Activated CD4-positive, alpha-beta T cell treated with anti-CD3 and anti-CD28 coated beads for 36 hours (primary cell): ENCODE results near the gene ANKRD9. TPM values are rescaled to one million over a fixed set of nuclear protein-coding genes. Genes with fewer than 3 reads are reported as not detected.
A peak's percentile ranks its signal among the peaks of the same experiment; 100 is the strongest.

Source experiments
- ATAC-seq: fragments of 200-7000 bp; cut with Tn5 transposase; one replicate; pipeline ENCODE4 v1.10.0; 2021; ENCODE audit warnings: mild to moderate bottlenecking, moderate library complexity
- CTCF ChIA-PET: fragments of 350-600 bp; sonication (Branson Sonifier 250); formaldehyde crosslinking; loops from one replicate; lab custom pipeline; 2021; ENCODE audit warnings: antibody characterized with exemption; lab: Charles Lee
- POLR2A ChIA-PET: fragments of 350-600 bp; sonication (Branson Sonifier 250); formaldehyde crosslinking; loops from one replicate; lab custom pipeline; 2021; ENCODE audit warnings: antibody characterized with exemption, inconsistent platforms; lab: Charles Lee
- DNase-seq: peaks from one replicate; pipeline ENCODE4 v3.0.0-alpha.2; 2020
- H3K27ac Mint-ChIP-seq: one replicate; pipeline ENCODE4 v1.8.0; 2021; ENCODE audit warnings: mixed read lengths
- H3K27me3 Mint-ChIP-seq: one replicate; pipeline ENCODE4 v1.8.0; 2021; ENCODE audit warnings: mixed read lengths
- H3K36me3 Mint-ChIP-seq: one replicate; pipeline ENCODE4 v1.8.0; 2021; ENCODE audit warnings: low read depth, mixed read lengths
- H3K4me1 Mint-ChIP-seq: one replicate; pipeline ENCODE4 v1.8.0; 2021; ENCODE audit warnings: mixed read lengths
- H3K4me3 Mint-ChIP-seq: one replicate; pipeline ENCODE4 v1.8.0; 2021; ENCODE audit warnings: mild to moderate bottlenecking, moderate library complexity, mixed read lengths
- H3K9me3 Mint-ChIP-seq: one replicate; pipeline ENCODE4 v1.8.0; 2021; ENCODE audit warnings: low read depth, mixed read lengths
- intact Hi-C, 2 experiments: fragments of 100-400 bp; cut with DNase I in 1 of 2; cut with micrococcal nuclease in 1 of 2; formaldehyde crosslinking; loops; one replicate each; pipeline versions ENCODE4 v1.14.2 to v1.15.1; 2022 to 2024; cut with DNase I, micrococcal nuclease
- total RNA-seq, 2 experiments: library from RNA; stranded (reverse); gene quantifications; one replicate each; pipeline ENCODE4 v1.2.3, GENCODE V29; 2021

The ANKRD9 gene
- total RNA-seq, 2 experiments from 2014 or later = 4.8 to 9.3 TPM

DNA sequence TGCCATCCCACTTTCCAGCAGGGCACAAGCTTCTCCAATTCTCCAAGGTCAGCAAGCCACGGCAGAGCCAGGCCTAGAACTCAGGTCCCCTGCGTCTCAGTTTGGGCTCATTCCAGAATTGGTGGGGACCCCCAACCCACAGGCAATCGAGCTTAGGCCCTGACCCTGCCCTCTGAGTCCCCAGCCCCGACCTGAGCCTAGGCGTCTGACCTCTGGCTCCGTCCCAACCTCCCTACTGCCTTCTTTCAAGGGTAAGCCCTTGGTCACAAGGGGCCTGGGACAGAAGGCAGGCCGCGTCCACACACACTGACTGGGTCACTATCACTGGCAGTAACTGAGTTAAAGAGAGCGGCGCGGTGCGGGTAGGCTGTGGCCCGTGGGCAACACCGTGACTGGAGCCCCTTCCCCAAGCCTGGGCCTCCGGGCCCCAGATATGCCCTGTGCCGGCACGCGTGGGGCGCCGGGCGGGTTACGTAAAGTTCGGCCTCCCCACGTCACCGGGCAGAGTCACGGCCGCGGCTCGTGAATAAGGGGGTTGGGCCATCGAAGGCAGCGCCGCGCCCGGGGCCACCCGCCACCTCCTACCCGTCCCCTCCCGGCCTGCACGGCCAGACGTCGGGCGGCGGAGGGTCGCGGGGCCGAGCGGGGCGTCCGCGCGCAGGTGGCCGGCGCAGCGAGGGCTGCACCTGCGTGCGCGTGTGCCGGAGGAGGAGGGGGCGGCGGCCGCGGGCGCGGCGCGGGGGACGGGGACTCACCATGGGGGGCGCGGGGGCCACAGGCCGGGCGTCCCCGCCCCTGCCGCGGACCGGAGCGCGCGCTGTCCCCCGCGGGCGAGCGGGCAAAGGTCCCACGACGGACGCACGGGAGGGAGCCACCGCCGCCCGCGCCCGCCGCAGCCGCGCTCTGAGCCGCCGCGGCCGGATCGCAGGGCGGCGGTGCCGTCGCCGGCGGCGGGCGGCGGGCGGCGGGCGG is 516 bp downstream of the ANKRD9 start:
- DNase-seq (peak; percentile 53), ATAC-seq (no peak)
- ChIA-PET CTCF (interaction anchor here (0.7 to 1.7 kb wide), 7 partner anchors 9 to 549 kb away, joined by 3 to 9 read pairs (median 3); no protein-coding TSS in a partner anchor), POLR2A (interaction anchor here (1.1 kb wide), 1 partner anchor 16 kb away, joined by 4 read pairs; no protein-coding TSS in a partner anchor)
- peaks cover 3% of the 10 kb centered on the region for H3K36me3 Mint-ChIP-seq
- H3K4me1 Mint-ChIP-seq = peaks cover 16% of the 10 kb centered on the region
- H3K4me3 Mint-ChIP-seq = peak overlapping the region; percentile 63
- no peak overlapping the region for H3K27ac Mint-ChIP-seq
- H3K9me3 Mint-ChIP-seq = no peaks in the 10 kb centered on the region
- intact Hi-C loops = loop anchor here in 1 of 2 experiments (1.0 to 5.0 kb wide), 5 partner anchors 370 to 825 kb away; partner anchors contain the start of genes DYNC1H1, EIF5, HSP90AA1 and WDR20
- no peaks in the 10 kb centered on the region for H3K27me3 Mint-ChIP-seq

DNA sequence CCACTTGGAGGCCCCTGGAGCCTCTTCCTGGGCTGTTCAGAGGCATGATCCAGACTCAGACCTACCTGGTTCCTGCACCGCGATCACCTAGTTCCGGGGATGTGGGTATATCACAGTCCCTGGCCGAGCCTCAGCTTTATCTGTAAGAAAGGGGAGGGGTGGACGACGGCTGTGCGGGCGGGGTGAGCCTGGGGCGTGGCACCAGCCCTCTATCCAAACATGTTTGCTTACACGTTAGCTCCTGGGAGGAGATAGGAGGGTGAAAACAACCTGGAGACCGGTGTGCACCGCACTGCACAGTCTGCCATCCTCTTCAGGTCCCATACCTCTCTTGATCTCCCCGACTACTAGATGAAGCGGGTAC is 1.2 kb downstream of the ANKRD9 start:
- CTCF ChIA-PET = interaction anchor here (0.8 to 1.3 kb wide), 2 partner anchors 8 to 16 kb away, joined by 4 to 9 read pairs; no protein-coding TSS in a partner anchor
- no peak for ATAC-seq
- peaks cover 16% of the 10 kb centered on the region for H3K4me1 Mint-ChIP-seq
- DNase-seq = no peak
- no peaks in the 10 kb centered on the region for H3K9me3 Mint-ChIP-seq
- H3K27ac Mint-ChIP-seq = no peak overlapping the region
- intact Hi-C loops = loop anchor here in 1 of 2 experiments (2.0 to 5.0 kb wide), 2 partner anchors 370 to 546 kb away; partner anchors contain the start of genes DYNC1H1 and WDR20
- H3K4me3 Mint-ChIP-seq = peak overlapping the region; percentile 63
- H3K36me3 Mint-ChIP-seq = peaks cover 3% of the 10 kb centered on the region
- H3K27me3 Mint-ChIP-seq = no peaks in the 10 kb centered on the region
- POLR2A ChIA-PET = interaction anchor here (0.9 to 1.1 kb wide), 2 partner anchors 16 to 144 kb away, joined by 3 to 4 read pairs; no protein-coding TSS in a partner anchor

DNA sequence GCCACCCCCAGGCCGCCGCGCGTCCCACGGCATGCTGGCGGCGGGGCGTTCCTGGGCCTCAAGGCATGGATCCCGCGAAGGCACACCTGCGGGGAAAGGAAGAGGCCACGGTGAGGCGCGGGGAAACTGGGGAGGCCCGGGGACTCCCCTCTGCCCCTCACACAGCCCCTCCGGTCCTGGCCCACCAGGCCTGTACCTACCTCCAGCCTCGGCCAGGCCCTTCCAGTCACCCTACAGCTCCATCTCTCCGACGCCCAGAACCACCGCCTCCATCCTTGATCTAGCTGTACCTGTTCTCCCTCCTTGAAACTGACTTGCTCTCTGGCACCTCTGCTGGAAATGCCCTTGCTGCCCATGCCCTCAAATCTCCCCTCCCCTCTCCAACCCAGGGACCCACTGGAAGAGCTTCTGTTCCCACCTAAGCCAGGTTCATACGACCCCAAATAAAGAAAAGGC is 1.7 kb downstream of the ANKRD9 start:
- no peak overlapping the region for H3K27ac Mint-ChIP-seq
- H3K9me3 Mint-ChIP-seq = no peaks in the 10 kb centered on the region
- peak overlapping the region; percentile 63 for H3K4me3 Mint-ChIP-seq
- ChIA-PET POLR2A (interaction anchor here (0.9 to 1.1 kb wide), 2 partner anchors 17 to 143 kb away, joined by 3 to 4 read pairs; no protein-coding TSS in a partner anchor), CTCF (interaction anchor here (0.8 to 1.3 kb wide), 3 partner anchors 8 to 203 kb away, joined by 3 to 9 read pairs (median 4); partner anchors contain the start of gene MOK)
- peaks cover 3% of the 10 kb centered on the region for H3K36me3 Mint-ChIP-seq
- no peaks in the 10 kb centered on the region for H3K27me3 Mint-ChIP-seq
- peaks cover 16% of the 10 kb centered on the region for H3K4me1 Mint-ChIP-seq
- intact Hi-C loops = loop anchor here in 1 of 2 experiments (2.0 to 5.0 kb wide), 2 partner anchors 369 to 546 kb away; partner anchors contain the start of genes DYNC1H1 and WDR20
- ATAC-seq (no peak), DNase-seq (no peak)

DNA sequence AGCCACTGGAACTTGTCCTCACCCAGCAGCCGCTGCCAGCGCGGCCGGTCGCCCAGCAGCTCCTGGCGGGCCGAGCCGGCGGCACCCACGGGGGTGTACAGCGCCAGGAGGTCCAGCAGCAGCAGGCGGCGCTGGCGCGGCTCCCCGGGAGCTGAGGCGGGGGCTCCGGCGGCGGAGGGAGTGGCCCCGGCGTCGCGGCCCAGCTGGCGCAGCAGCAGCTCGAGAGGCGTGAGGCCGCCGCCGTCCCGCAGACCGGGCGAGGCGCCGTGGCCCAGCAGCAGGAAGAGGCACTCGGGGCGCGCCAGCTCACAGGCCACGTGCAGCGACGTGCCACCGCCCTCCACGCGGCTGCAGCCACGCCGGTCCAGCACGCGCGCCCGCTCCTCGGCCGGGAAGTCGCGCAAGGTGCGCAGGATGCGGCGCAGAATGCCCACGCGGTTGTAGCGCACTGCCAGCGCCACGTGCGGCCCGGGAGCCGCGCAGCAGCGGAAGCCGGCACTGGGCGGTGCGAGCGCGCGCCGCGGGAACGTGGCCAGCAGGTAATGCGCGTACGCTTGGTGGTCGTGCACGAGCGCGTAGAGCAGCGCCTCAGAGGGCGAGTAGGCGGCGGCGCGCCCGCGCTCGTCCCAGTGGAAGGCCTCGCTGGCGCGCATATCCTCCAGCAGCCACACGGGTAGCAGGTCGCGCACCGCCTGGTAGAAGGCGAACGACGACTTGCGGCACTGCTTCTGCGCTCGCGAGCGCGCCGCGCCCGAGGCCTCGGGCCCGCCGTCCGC is 2.3 kb downstream of the ANKRD9 start:
- ChIA-PET CTCF (interaction anchor here (0.8 to 1.3 kb wide), 2 partner anchors 17 to 202 kb away, joined by 3 to 9 read pairs; partner anchors contain the start of gene MOK), POLR2A (no interaction called here)
- Mint-ChIP-seq H3K4me1 (peaks cover 16% of the 10 kb centered on the region), H3K4me3 (no peak overlapping the region), H3K9me3 (no peaks in the 10 kb centered on the region), H3K27me3 (no peaks in the 10 kb centered on the region), H3K27ac (no peak overlapping the region), H3K36me3 (peaks cover 3% of the 10 kb centered on the region)
- intact Hi-C loops = loop anchor here in 1 of 2 experiments (5.0 kb wide), 1 partner anchor 545 kb away; the partner anchor contains the start of gene DYNC1H1
- peak; percentile 64 for DNase-seq
- no peak for ATAC-seq

DNA sequence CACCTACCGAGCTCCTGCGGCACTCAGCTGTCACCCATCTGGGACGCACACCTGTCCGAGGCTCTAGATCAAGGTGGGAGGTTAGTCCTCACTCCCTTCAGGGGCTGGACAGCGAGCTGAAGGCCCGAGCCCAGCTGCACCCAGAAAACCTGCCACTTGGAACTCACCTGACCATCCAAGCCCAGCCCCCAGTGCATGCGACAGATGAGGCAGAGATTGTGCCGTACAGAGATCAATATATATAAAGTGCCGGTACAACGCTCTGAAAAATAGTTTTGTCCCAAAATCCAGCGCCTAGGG is 3.0 kb downstream of the ANKRD9 start:
- ChIA-PET POLR2A (no interaction called here), CTCF (no interaction called here)
- ATAC-seq = no peak
- H3K36me3 Mint-ChIP-seq = peaks cover 3% of the 10 kb centered on the region
- no peak overlapping the region for H3K27ac Mint-ChIP-seq
- intact Hi-C loops = loop anchor here in 1 of 2 experiments (5.0 kb wide), 1 partner anchor 544 kb away; the partner anchor contains the start of gene DYNC1H1
- peaks cover 16% of the 10 kb centered on the region for H3K4me1 Mint-ChIP-seq
- no peaks in the 10 kb centered on the region for H3K27me3 Mint-ChIP-seq
- DNase-seq = no peak
- H3K9me3 Mint-ChIP-seq = no peaks in the 10 kb centered on the region
- no peak overlapping the region for H3K4me3 Mint-ChIP-seq

DNA sequence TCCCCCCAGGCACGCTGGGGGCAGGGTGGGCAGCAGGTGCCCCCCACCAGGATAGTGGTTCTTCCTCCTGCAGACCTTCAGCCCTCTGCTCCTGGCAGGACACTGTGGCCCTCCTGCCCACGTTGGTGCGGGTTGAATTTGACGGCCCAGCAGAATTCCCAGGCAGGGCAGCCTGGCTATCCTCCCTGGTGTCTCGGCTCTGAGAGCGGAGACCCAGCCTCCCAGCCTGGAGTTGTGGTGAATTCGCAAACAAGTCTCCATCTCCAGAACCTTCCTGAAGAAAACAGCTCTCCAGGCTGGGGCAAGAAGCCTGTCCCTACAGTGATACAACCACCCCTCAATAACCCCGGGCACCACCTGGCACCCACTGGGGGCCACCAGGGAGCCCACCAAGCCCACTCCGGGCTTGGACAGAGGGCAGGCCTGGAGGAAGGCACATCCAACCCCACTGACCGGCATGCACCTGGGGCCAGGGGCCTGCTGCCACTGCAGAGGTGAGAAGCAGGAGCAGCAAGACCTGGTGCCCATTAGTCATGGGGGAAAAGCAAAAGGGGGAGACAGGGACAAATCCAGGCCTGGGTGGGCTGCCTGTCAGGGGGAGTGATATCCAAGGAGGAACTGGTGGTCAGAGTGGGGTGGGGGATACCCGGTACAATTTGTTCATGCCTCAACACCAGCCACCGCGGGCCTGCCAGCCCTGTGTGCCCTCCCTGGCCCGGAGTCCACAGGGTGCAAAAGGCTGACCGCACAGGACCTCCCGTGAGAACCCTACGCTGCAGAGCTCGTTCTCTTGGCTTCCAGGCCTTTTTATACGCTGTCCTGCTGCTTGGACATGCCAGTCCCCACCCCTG is 3.6 kb downstream of the ANKRD9 start:
- CTCF ChIA-PET = no interaction called here
- H3K27me3 Mint-ChIP-seq = no peaks in the 10 kb centered on the region
- ATAC-seq = no peak
- intact Hi-C loops = loop anchor here in 1 of 2 experiments (5.0 kb wide), 1 partner anchor 544 kb away; the partner anchor contains the start of gene DYNC1H1
- POLR2A ChIA-PET = no interaction called here
- H3K9me3 Mint-ChIP-seq = no peaks in the 10 kb centered on the region
- DNase-seq = no peak
- peaks cover 3% of the 10 kb centered on the region for H3K36me3 Mint-ChIP-seq
- H3K4me3 Mint-ChIP-seq = no peak overlapping the region
- H3K27ac Mint-ChIP-seq = no peak overlapping the region
- H3K4me1 Mint-ChIP-seq = peaks cover 13% of the 10 kb centered on the region

DNA sequence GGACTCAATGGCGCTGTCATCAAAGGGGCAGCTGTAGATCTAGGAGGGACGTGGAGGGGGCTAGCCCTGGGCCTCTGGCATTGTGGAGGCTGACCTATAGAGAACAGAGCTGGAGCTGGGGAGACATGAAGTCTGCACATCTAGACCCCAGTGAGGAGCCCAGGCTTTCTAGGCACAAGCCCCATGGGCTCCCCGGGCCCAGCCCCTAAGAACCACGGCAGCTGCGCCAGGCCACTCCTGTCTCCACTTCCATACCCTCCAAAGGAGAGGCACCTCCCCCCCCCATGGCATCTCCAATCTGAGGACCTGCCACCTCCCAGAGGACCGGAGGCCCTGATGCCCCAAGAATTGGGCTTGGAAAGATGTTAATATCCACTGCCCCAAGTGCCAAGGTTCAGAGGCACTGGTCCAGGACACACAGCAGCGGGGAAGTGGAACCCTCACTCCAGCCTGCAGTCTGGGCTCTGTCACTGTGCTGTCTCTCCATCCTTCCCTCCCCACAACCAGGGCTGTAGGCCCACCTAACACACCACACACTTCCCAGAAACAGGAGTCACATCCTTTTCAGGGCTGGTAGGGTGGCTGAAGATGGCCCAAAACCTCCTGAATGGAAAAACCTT is 4.5 kb downstream of the ANKRD9 start:
- Mint-ChIP-seq H3K4me1 (peaks cover 11% of the 10 kb centered on the region), H3K27ac (no peak overlapping the region), H3K36me3 (peaks cover 3% of the 10 kb centered on the region), H3K4me3 (no peak overlapping the region), H3K27me3 (no peaks in the 10 kb centered on the region), H3K9me3 (no peaks in the 10 kb centered on the region)
- DNase-seq = no peak
- ChIA-PET POLR2A (no interaction called here), CTCF (interaction anchor here (0.6 to 0.7 kb wide), 2 partner anchors 601 to 836 kb away, joined by 3 read pairs; no protein-coding TSS in a partner anchor)
- intact Hi-C loops = loop anchor here in 1 of 2 experiments (5.0 kb wide), 1 partner anchor 543 kb away; the partner anchor contains the start of gene DYNC1H1
- no peak for ATAC-seq

DNA sequence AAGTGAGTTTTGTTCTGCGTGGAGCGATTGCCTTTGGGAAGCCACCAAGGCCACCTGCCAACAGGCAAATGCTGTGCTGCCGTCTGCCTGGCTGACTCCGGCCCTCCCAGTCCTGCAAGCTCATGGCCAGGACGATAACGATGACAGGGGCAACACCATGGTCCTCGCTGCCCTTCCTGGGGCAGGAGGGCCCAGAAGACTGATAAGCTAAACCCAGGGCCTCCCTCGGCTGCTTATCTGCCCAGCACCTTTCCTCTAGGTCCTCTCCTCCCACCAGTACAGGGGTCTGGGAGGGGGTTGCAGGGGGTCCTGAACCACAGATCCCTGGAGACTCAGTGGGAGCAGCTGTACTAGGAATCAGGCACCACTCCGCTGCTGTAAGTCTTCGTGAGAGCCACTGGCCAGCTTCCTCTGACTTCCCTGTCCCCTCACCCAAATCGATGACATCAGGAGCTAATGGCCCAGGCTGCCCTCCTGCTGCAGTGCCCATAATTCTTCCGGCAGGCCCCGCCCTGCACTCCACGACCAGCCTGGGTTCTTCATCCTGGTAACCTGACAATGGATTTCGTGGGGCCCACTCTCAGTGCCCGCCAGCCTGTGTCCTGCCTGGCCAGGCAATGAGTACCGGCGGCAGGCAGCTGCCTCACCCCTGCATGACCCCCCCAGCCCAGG is 5.1 kb downstream of the ANKRD9 start:
- H3K9me3 Mint-ChIP-seq = no peaks in the 10 kb centered on the region
- peaks cover 12% of the 10 kb centered on the region for H3K4me1 Mint-ChIP-seq
- intact Hi-C loops = no loop called here
- ChIA-PET CTCF (interaction anchor here (0.7 kb wide), 1 partner anchor 836 kb away, joined by 3 read pairs; no protein-coding TSS in a partner anchor), POLR2A (no interaction called here)
- H3K36me3 Mint-ChIP-seq = peaks cover 3% of the 10 kb centered on the region
- H3K27ac Mint-ChIP-seq = no peak overlapping the region
- ATAC-seq = no peak
- DNase-seq = no peak
- no peaks in the 10 kb centered on the region for H3K27me3 Mint-ChIP-seq
- no peak overlapping the region for H3K4me3 Mint-ChIP-seq

DNA sequence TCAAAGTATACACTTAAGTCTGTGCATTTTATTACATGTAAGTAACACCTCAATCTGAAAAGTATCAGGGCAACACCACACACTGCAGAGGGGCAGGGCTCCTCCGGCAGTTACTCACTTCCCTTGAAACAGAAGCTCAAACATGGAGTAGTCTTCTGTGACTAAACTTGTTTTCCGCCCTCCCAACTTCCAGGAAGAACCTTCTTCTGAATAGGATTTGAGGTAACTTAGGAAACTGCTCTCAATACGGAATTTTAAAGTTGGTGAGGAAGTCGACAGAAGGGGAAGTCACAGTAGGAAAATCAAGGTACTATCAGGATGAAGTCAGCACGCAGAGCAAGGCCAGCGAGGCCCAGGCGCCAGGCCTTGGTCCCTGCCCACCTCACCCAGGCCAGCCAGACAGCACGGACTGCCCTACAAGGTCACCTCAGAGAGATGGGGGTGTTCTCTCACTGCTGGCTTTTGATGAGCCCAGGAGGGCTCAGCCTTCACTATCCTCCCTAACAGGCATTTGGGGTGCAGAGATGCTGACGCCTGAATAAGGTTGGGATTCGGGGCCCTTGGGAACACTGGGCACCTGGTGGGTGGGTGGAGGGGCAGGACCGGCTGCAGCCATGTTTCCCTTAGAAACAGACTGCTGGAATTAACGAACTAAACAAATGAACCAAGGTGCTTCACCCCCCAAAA is 5.8 kb downstream of the ANKRD9 start:
- peaks cover 6% of the 10 kb centered on the region for H3K36me3 Mint-ChIP-seq
- peaks cover 11% of the 10 kb centered on the region for H3K4me1 Mint-ChIP-seq
- H3K9me3 Mint-ChIP-seq = no peaks in the 10 kb centered on the region
- no peak for ATAC-seq
- ChIA-PET POLR2A (no interaction called here), CTCF (interaction anchor here (0.7 kb wide), 1 partner anchor 835 kb away, joined by 3 read pairs; no protein-coding TSS in a partner anchor)
- H3K27me3 Mint-ChIP-seq = no peaks in the 10 kb centered on the region
- no peak for DNase-seq
- no peak overlapping the region for H3K4me3 Mint-ChIP-seq
- H3K27ac Mint-ChIP-seq = no peak overlapping the region
- intact Hi-C loops = no loop called here
